ENCODE measurements around the gene C14orf132. TPM values are rescaled to one million over a fixed set of nuclear protein-coding genes. Genes with fewer than 3 reads are reported as not detected.

Gene C14orf132
- total RNA-seq, 6 donors from 2014 or later, result 36.7 to 64.6 (median 59.6) TPM

DNA sequence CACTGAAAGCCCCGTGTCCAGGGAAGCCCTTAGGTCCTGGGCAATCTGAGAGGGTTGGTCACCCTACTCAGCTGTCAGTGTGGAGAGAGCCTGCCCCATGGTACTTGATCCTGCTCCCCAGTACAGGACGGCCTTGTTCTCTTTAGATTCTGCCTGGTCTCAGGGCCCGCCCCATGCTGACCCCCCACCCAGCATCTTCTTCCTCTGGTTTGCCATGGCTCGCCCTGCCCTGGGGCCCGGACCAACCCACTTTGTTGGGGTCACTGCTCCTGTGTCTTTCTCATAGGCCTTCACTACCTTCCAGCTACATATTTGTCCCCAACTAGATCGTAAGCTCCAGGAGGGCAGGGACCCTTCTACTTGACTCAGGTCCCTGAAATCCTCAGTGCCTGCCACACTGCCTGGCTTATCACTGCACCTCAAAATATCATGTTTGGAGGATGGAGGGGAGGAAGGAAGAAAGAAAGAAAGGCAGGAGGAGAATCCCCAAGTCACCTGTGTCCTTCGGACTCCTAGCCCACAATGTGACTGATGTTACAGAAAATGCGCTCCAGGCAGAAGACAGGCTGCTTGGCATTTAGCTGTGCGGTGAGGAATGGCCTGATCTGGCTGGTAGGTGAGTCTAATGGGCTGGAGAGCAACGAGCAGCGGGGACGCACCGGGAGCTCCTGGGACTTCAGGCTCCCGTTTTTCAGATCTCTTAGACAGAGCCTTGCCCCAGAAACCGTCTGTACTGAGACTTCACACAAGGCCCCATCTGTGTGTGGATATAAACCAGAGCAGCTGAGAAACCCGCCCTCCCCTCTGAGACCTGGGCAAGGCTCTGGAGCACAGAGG is 66.1 kb downstream of the C14orf132 start:
- Histone ChIP-seq H3K36me3 (no peaks in the 10 kb centered on the region), H3K27ac (peak overlapping the region in 2 of 4 donors; percentile 44 to 47), H3K27me3 (no peaks in the 10 kb centered on the region), H3K9me3 (no peaks in the 10 kb centered on the region), H3K4me1 (peaks cover 0 to 9% (median 4%) of the 10 kb centered on the region in 4 donors), H3K4me3 (no peak overlapping the region)
- TF ChIP-seq EP300 (IDR thresholded peaks at IDR 0.05), result no peak
- TF ChIP-seq POLR2AphosphoS5 (IDR thresholded peaks at IDR 0.05), result no peak
- no peak for TF ChIP-seq POLR2A (IDR thresholded peaks at IDR 0.05)
- TF ChIP-seq, protein P1, sequence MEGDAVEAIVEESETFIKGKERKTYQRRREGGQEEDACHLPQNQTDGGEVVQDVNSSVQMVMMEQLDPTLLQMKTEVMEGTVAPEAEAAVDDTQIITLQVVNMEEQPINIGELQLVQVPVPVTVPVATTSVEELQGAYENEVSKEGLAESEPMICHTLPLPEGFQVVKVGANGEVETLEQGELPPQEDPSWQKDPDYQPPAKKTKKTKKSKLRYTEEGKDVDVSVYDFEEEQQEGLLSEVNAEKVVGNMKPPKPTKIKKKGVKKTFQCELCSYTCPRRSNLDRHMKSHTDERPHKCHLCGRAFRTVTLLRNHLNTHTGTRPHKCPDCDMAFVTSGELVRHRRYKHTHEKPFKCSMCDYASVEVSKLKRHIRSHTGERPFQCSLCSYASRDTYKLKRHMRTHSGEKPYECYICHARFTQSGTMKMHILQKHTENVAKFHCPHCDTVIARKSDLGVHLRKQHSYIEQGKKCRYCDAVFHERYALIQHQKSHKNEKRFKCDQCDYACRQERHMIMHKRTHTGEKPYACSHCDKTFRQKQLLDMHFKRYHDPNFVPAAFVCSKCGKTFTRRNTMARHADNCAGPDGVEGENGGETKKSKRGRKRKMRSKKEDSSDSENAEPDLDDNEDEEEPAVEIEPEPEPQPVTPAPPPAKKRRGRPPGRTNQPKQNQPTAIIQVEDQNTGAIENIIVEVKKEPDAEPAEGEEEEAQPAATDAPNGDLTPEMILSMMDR (IDR thresholded peaks at IDR 0.05), result no peak
- ATAC-seq (ENCODE audit: low FRiP score in 2 of 2) (peak in 1 of 2 donors; percentile 48), DNase-seq (peak in 1 of 2 donors; percentile 44)
- WGBS, 2 donors, result 92 to 95% methylated on average over 15 to 16 of the region's 16 CpGs

DNA sequence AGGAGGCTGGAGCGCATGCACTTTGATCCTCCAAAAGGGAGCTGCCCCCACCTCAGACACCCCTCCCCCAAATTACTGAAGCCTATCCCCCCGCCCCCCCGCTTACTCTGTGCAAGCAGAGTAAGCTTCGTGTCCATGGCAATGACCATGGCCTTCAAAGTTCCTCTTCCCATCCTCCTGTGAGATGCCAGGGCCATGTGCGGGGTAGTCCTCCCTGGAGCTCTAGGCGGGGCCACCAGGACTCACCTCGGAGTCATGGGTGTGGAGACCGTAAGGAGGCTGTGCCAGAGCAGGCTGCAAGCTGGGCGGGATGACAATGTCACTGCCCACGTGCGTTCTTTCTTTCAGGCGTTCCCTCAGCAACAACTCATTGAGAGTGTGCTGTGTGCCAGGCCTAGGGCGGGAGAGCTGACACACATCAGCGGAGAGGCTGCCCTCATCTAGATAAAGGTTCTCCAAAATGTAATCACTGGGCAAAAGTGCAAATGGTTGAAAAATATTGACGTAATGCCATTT is 66.8 kb downstream of the C14orf132 start:
- Histone ChIP-seq H3K4me1 (peaks cover 0 to 4% (median 2%) of the 10 kb centered on the region in 4 donors), H3K9me3 (no peaks in the 10 kb centered on the region), H3K4me3 (no peak overlapping the region), H3K36me3 (no peaks in the 10 kb centered on the region), H3K27me3 (no peaks in the 10 kb centered on the region), H3K27ac (no peak overlapping the region)
- ATAC-seq (ENCODE audit: low FRiP score in 2 of 2) (peak in 1 of 2 donors; percentile 56), DNase-seq (peak; percentile 18 to 45)
- TF ChIP-seq EP300 (IDR thresholded peaks at IDR 0.05) (peak in 1 of 4 donors; percentile 5), POLR2A (IDR thresholded peaks at IDR 0.05) (no peak)
- WGBS, 2 donors, result 77 to 97% methylated on average over 3 to 9 of the region's 15 CpGs

DNA sequence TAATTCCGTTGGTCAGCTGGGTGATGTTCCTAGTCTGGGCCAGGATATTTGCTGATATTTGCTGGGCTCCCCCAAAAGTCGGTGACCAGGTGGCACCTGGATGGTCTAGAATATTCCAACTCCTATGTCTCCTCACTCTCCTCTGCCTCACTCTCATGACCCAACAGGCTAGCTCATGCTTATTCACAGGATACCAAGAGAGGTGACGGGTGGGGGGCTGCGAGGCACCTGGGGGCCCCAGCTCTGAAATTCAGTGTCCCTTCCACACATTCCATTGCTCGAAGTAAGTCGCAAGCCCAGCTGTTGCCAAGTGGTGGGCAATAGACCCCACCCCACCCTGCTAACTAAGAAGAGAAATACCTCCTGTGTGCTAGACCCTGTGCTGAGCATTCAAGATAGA is 67.7 kb downstream of the C14orf132 start:
- WGBS, 2 donors, result 83 to 88% methylated on average over 3 to 6 of the region's 6 CpGs
- ATAC-seq (ENCODE audit: low FRiP score in 2 of 2), result no peak

DNA sequence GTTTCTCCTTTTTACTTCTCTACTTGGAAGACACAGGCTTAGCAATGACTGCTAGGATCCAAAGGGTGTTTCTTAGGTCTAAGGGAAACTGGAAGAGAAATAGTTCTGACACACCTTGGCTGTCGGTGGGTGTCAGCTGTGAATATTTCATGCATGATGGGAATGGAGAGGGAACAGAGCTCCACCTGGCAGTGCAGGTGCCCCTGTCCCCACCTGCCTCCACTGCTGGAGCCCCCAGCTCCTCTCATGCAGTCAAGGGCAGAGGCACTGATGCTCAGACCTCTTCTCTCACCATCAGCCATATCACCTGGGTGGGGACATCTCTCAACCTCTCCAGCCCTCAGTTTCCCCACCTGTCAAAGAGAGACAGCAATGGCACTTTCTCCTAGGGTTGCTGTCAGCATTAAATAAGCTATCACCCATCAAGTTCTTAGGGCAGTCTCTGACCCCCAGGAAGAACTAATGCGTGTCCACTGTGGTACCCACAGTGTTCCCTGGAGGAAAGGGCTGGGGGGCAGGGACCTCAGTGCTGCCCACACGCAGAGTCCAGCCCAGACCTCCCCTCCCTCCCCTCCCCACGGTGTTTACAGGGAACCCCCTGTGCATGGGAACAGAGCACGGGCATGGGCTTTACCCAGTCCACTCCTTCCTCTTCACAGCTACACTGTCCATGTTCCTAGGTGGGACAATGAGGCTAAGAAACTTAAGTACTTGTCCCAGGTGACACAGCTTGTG is 69.1 kb downstream of the C14orf132 start:
- Histone ChIP-seq H3K36me3 (no peaks in the 10 kb centered on the region), H3K4me3 (no peak overlapping the region), H3K27me3 (no peaks in the 10 kb centered on the region), H3K4me1 (peaks cover 0 to 3% (median 1%) of the 10 kb centered on the region in 4 donors), H3K27ac (no peak overlapping the region), H3K9me3 (no peaks in the 10 kb centered on the region)
- ATAC-seq (ENCODE audit: low FRiP score in 2 of 2) (no peak), DNase-seq (no peak)
- TF ChIP-seq POLR2A (IDR thresholded peaks at IDR 0.05) (no peak), EP300 (IDR thresholded peaks at IDR 0.05) (no peak), POLR2AphosphoS5 (IDR thresholded peaks at IDR 0.05) (no peak)
- TF ChIP-seq, protein P1 (IDR thresholded peaks at IDR 0.05), result no peak
- 77 to 83% methylated on average over 5 of the region's 5 CpGs for WGBS, 2 donors

More for the DNA sequence above, 67.7 kb downstream of the C14orf132 start:
- peak in 1 of 2 donors; percentile 48 for DNase-seq
- Histone ChIP-seq H3K36me3 (no peaks in the 10 kb centered on the region), H3K4me3 (no peak overlapping the region), H3K4me1 (peaks cover 0 to 3% (median 1%) of the 10 kb centered on the region in 4 donors), H3K27me3 (no peaks in the 10 kb centered on the region), H3K9me3 (no peaks in the 10 kb centered on the region), H3K27ac (no peak overlapping the region)
- no peak for TF ChIP-seq POLR2AphosphoS5 (IDR thresholded peaks at IDR 0.05)
- no peak for TF ChIP-seq POLR2A (IDR thresholded peaks at IDR 0.05)
- no peak for TF ChIP-seq EP300 (IDR thresholded peaks at IDR 0.05)

DNA sequence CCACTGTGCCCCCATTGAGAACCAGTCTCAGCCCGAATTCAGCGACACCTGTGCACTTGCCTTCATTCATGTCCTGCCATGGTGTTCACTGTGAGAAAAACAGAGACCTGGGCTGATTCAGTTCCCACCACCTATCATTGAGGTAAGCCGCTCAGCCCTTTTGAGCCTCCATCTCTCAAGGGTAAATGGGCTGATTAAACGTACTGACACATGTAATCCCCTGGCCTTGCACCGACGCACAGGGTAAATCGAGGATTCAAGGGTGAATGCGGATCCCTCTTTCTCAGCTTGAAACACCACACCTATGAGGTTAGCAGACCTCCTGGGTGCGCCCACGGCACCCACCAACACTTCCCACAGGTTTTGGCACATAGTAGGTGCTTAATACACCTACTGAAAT is 69.7 kb downstream of the C14orf132 start:
- H3K4me1 ChIP-seq, result peaks cover 0 to 3% (median 1%) of the 10 kb centered on the region in 4 donors
- H3K36me3 ChIP-seq, result no peaks in the 10 kb centered on the region
- H3K4me3 ChIP-seq, result no peak overlapping the region
- H3K9me3 ChIP-seq, result no peaks in the 10 kb centered on the region
- no peak overlapping the region for H3K27ac ChIP-seq
- no peak for DNase-seq
- WGBS, 2 donors, result 95 to 98% methylated on average over 10 of the region's 10 CpGs
- TF ChIP-seq, protein P1 (IDR thresholded peaks at IDR 0.05), result no peak
- TF ChIP-seq POLR2A (IDR thresholded peaks at IDR 0.05) (no peak), POLR2AphosphoS5 (IDR thresholded peaks at IDR 0.05) (no peak), EP300 (IDR thresholded peaks at IDR 0.05) (no peak)
- H3K27me3 ChIP-seq, result no peaks in the 10 kb centered on the region
- ATAC-seq (ENCODE audit: low FRiP score in 2 of 2), result no peak
